Testis (tissue), 2 donors: ENCODE measurements around the gene MTOR.

Experiments
- POLR2A ChIP-seq: fragments of 450-650 bp; IDR thresholded peaks from one replicate; pipeline ENCODE4 v1.6.1; 2017; ENCODE audit warnings: antibody characterized with exemption, mild to moderate bottlenecking, moderate library complexity
- TF ChIP-seq, protein P1 (sequence below), 3 experiments: fragments of 450-650 bp in 2 of 3; fragments of 200-600 bp in 1 of 3; sonication (generic) in 1 of 3; IDR thresholded peaks; one replicate each; pipeline ENCODE4 v1.5.1; 2016 to 2019; ENCODE audit warnings: antibody characterized with exemption in 3 of 3, mild to moderate bottlenecking in 2 of 3, moderate library complexity in 1 of 3

- TF ChIP-seq, protein P1, sequence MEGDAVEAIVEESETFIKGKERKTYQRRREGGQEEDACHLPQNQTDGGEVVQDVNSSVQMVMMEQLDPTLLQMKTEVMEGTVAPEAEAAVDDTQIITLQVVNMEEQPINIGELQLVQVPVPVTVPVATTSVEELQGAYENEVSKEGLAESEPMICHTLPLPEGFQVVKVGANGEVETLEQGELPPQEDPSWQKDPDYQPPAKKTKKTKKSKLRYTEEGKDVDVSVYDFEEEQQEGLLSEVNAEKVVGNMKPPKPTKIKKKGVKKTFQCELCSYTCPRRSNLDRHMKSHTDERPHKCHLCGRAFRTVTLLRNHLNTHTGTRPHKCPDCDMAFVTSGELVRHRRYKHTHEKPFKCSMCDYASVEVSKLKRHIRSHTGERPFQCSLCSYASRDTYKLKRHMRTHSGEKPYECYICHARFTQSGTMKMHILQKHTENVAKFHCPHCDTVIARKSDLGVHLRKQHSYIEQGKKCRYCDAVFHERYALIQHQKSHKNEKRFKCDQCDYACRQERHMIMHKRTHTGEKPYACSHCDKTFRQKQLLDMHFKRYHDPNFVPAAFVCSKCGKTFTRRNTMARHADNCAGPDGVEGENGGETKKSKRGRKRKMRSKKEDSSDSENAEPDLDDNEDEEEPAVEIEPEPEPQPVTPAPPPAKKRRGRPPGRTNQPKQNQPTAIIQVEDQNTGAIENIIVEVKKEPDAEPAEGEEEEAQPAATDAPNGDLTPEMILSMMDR (IDR thresholded peaks at IDR 0.05) = no peak
- TF ChIP-seq POLR2A = no peak
These were observed 24.0 kb downstream of the MTOR start for GRCh38 chr1:11238311-11238710.
